ENCODE data around the gene SF3B6. TPM values are rescaled to one million over a fixed set of nuclear protein-coding genes. Genes with fewer than 3 reads are reported as not detected.
A peak's percentile ranks its signal among the peaks of the same experiment; 100 is the strongest.

SF3B6 gene
- total RNA-seq, 4 donors from 2014 or later, result 72.1 to 101 (median 85.6) TPM

GRCh38 chr2:24087032-24087431 lies 10.9 kb upstream of the SF3B6 start:
- no peaks in the 10 kb centered on the region for H3K9me3 ChIP-seq
- DNase-seq (ENCODE audit: low spot score in 2 of 2), result no peak
- H3K4me3 ChIP-seq, result no peak overlapping the region
- H3K4me1 ChIP-seq, result peaks cover 25% of the 10 kb centered on the region
- no peak overlapping the region for H3K27ac ChIP-seq
- no peaks in the 10 kb centered on the region for H3K27me3 ChIP-seq
- 78% methylated on average over 3 of the region's 3 CpGs for WGBS
- peaks cover 4% of the 10 kb centered on the region for H3K36me3 ChIP-seq
- TF ChIP-seq CTCF (IDR thresholded peaks at IDR 0.05), result no peak
- TF ChIP-seq EP300 (IDR thresholded peaks at IDR 0.05), result no peak

- Histone ChIP-seq H3K4me3 (no peak overlapping the region), H3K27ac (no peak overlapping the region), H3K27me3 (no peaks in the 10 kb centered on the region), H3K4me1 (peaks cover 25% of the 10 kb centered on the region), H3K9me3 (no peaks in the 10 kb centered on the region), H3K36me3 (peaks cover 12% of the 10 kb centered on the region)
- TF ChIP-seq CTCF (IDR thresholded peaks at IDR 0.05) (no peak), POLR2A (IDR thresholded peaks at IDR 0.05) (no peak), EP300 (IDR thresholded peaks at IDR 0.05) (no peak), POLR2AphosphoS5 (IDR thresholded peaks at IDR 0.05) (no peak)
- DNase-seq (ENCODE audit: low spot score in 2 of 2), result no peak
- WGBS, result 76% methylated on average over 1 of the region's 1 CpG
These were observed 10.1 kb upstream of the SF3B6 start for GRCh38 chr2:24086241-24086640.

GRCh38 chr2:24085200-24085489 lies 9.0 kb upstream of the SF3B6 start:
- Histone ChIP-seq H3K4me3 (peak overlapping the region; percentile 61), H3K9me3 (no peaks in the 10 kb centered on the region)
- no peak for TF ChIP-seq EP300 (IDR thresholded peaks at IDR 0.05)
- no peak for TF ChIP-seq POLR2A (IDR thresholded peaks at IDR 0.05)
- no peak for TF ChIP-seq CTCF (IDR thresholded peaks at IDR 0.05)
- no peak for TF ChIP-seq POLR2AphosphoS5 (IDR thresholded peaks at IDR 0.05)

GRCh38 chr2:24084386-24085199 lies 8.5 kb upstream of the SF3B6 start, which contains the start of gene TP53I3:
TP53I3 (minus strand) TSS chr2:24084834; CDS start chr2:24084326, 508 bp downstream.
- TF ChIP-seq POLR2AphosphoS5 (IDR thresholded peaks at IDR 0.05), result peak in 1 of 3 donors; percentile 56
- peak; percentile 93 to 98 for TF ChIP-seq CTCF (IDR thresholded peaks at IDR 0.05)
- TF ChIP-seq POLR2A (IDR thresholded peaks at IDR 0.05), result peak in 1 of 2 donors; percentile 34
- TF ChIP-seq EP300 (IDR thresholded peaks at IDR 0.05), result no peak
- Histone ChIP-seq H3K27ac (peak within 1 kb of the TSS; percentile 87), H3K4me3 (peak within 1 kb of the TSS; percentile 61), H3K4me1 (peaks cover 25% of the 10 kb centered on the region), H3K36me3 (peaks cover 22% of the 10 kb centered on the region), H3K9me3 (no peaks in the 10 kb centered on the region), H3K27me3 (no peaks in the 10 kb centered on the region)
- WGBS, result 2% methylated on average over 38 of the region's 44 CpGs
- DNase-seq (ENCODE audit: low spot score in 2 of 2), result peak; percentile 92 to 93

More at GRCh38 chr2:24085200-24085489, 9.0 kb upstream of the SF3B6 start:
- Histone ChIP-seq H3K36me3 (peaks cover 22% of the 10 kb centered on the region), H3K4me1 (peaks cover 25% of the 10 kb centered on the region), H3K27me3 (no peaks in the 10 kb centered on the region), H3K27ac (peak overlapping the region; percentile 87)
- DNase-seq (ENCODE audit: low spot score in 2 of 2), result no peak
- WGBS, result 27% methylated on average over 11 of the region's 11 CpGs

- H3K27ac ChIP-seq, result peak overlapping the region; percentile 87
- peaks cover 25% of the 10 kb centered on the region for H3K4me1 ChIP-seq
- peak overlapping the region; percentile 61 for H3K4me3 ChIP-seq
- H3K27me3 ChIP-seq, result no peaks in the 10 kb centered on the region
- peaks cover 22% of the 10 kb centered on the region for H3K36me3 ChIP-seq
- TF ChIP-seq POLR2AphosphoS5 (IDR thresholded peaks at IDR 0.05) (no peak), CTCF (IDR thresholded peaks at IDR 0.05) (no peak)
- 26% methylated on average over 7 of the region's 30 CpGs for WGBS
- no peaks in the 10 kb centered on the region for H3K9me3 ChIP-seq
- peak in 1 of 2 donors; percentile 91 for DNase-seq (ENCODE audit: low spot score in 2 of 2)
These were observed 7.7 kb upstream of the SF3B6 start for GRCh38 chr2:24083567-24084385.

Measured in suprapubic skin (tissue), 4 donors.